Peyer's patch (tissue), 4 donors: Measurements from ENCODE around the gene NR6A1. TPM values are rescaled to one million over a fixed set of nuclear protein-coding genes. Genes with fewer than 3 reads are reported as not detected.

Experiments
- DNase-seq, 3 donors: peaks; one replicate each; pipeline ENCODE4 v3.0.0-alpha.2; 2017 to 2019
- H3K27ac ChIP-seq, 4 donors: fragments of 200-600 bp; sonication (generic); one replicate each; pipeline ENCODE4 v1.5.1; 2016 to 2019
- H3K27me3 ChIP-seq, 2 donors: fragments of 200-600 bp; sonication (generic); one replicate each; pipeline ENCODE4 v1.5.1; 2019
- H3K36me3 ChIP-seq, 3 donors: fragments of 200-600 bp; sonication (generic); one replicate each; pipeline ENCODE4 v1.5.1; 2016 to 2019
- H3K4me1 ChIP-seq, 4 donors: fragments of 200-600 bp; sonication (generic); one replicate each; pipeline ENCODE4 v1.5.1; 2016 to 2019
- H3K4me3 ChIP-seq, 4 donors: fragments of 200-600 bp; sonication (generic); 1 replicate in 3 of 4; 2 replicates in 1 of 4; pipeline ENCODE4 v1.5.1; 2016 to 2019; ENCODE audit warnings: mild to moderate bottlenecking in 1 of 4
- H3K9me3 ChIP-seq, 4 donors: fragments of 200-600 bp; sonication (generic); one replicate each; pipeline ENCODE4 v1.5.1; 2016 to 2019; ENCODE audit warnings: mild to moderate bottlenecking in 1 of 4
- CTCF ChIP-seq, 6 experiments: fragments of 450-650 bp in 4 of 6; fragments of 200-600 bp in 2 of 6; sonication (generic) in 1 of 6; IDR thresholded peaks; one replicate each; pipeline ENCODE4 v1.5.1; 2017 to 2019; ENCODE audit warnings: antibody characterized with exemption in 6 of 6, mild to moderate bottlenecking in 3 of 6, moderate library complexity in 1 of 6
- POLR2A ChIP-seq, 2 donors: fragments of 450-650 bp; IDR thresholded peaks; one replicate each; pipeline ENCODE4 v1.5.1; 2017; ENCODE audit warnings: antibody characterized with exemption in 2 of 2, mild to moderate bottlenecking in 2 of 2, moderate library complexity in 2 of 2
- total RNA-seq, 4 donors: library from RNA; depleted of rRNA; stranded (reverse); fragments of >200 nt; gene quantifications; one replicate each; pipeline ENCODE4 v1.1.0, GENCODE V29; 2016

The NR6A1 gene
- total RNA-seq, 4 donors from 2014 or later: 10.7 to 43.0 (median 28.1) TPM

DNA sequence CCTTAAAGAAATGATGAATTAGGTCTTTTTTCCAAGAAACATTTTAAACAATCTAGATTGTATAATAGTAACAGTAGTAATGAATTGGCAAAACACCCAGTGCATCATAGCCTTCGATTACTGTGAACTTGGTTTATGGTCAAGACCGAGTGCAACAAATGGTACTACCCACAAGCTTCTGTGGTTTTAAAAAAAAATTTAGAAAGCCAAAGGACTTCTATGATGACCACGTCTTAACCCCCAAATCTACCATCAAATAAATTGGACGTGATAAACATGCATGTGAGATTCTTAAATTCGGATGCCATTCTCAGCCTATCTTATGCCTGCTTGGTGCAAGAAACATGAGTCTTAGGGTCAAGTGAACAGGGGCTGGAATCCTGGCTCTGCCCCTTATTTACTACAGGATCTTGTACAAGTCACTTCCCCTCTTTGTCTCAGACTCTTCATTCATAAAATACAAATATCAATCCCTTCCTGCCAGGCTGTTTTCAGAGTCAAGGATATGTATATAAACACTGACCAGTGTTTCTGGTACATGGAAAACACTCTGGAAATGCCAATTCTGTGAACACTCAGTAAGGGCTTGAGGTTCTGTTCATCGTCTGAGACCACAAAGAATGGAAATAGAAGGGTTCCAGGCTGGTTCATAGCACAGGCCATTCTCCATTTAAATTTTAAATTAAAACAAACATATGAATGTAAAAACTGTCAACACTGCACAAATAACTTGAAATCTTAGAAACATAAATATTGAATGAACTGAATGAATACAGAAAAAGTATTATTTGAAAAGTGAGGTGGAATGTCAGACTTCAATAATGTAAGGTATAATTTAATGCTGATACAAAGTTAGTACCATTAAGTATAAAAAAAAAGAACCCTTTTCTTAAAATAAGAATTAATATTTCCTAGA, 107.8 kb downstream of the NR6A1 start:
- Histone ChIP-seq H3K36me3 (no peaks in the 10 kb centered on the region), H3K4me1 (peaks cover 0 to 7% (median 0%) of the 10 kb centered on the region in 4 donors), H3K27ac (no peak overlapping the region), H3K9me3 (no peaks in the 10 kb centered on the region), H3K4me3 (no peak overlapping the region), H3K27me3 (no peaks in the 10 kb centered on the region)
- DNase-seq: no peak
- TF ChIP-seq POLR2A (IDR thresholded peaks at IDR 0.05): no peak
- no peak for TF ChIP-seq CTCF (IDR thresholded peaks at IDR 0.05)

DNA sequence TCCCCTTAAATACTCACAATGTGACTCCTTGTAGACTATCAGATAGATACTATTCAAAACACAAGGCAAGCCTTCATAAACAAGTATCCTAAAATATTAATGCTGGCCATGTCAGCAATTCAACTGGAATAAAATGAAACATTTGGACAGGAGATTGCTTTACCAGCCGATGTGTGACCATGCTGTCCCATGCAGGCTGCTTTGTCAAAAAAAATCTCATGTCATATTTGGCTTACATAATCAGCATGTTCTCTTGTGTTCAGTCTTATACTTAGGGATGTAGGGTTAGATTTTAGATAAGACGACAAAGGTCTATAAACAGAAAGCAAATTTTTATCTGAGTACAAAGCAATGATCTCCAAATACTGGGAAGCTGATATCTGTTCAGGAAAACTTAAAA, 108.5 kb downstream of the NR6A1 start:
- TF ChIP-seq CTCF (IDR thresholded peaks at IDR 0.05) (no peak), POLR2A (IDR thresholded peaks at IDR 0.05) (no peak)
- Histone ChIP-seq H3K27me3 (no peaks in the 10 kb centered on the region), H3K27ac (no peak overlapping the region), H3K9me3 (no peaks in the 10 kb centered on the region), H3K4me3 (no peak overlapping the region), H3K36me3 (no peaks in the 10 kb centered on the region), H3K4me1 (peaks cover 0 to 7% (median 0%) of the 10 kb centered on the region in 4 donors)
- DNase-seq: no peak

GRCh38 chr9:124661271-124661670, 109.8 kb downstream of the NR6A1 start:
- no peak for TF ChIP-seq POLR2A (IDR thresholded peaks at IDR 0.05)
- no peaks in the 10 kb centered on the region for H3K27me3 ChIP-seq
- no peaks in the 10 kb centered on the region for H3K36me3 ChIP-seq
- H3K4me3 ChIP-seq: no peak overlapping the region
- no peak for DNase-seq
- H3K4me1 ChIP-seq: peaks cover 0 to 7% (median 0%) of the 10 kb centered on the region in 4 donors
- no peaks in the 10 kb centered on the region for H3K9me3 ChIP-seq
- H3K27ac ChIP-seq: no peak overlapping the region

DNA sequence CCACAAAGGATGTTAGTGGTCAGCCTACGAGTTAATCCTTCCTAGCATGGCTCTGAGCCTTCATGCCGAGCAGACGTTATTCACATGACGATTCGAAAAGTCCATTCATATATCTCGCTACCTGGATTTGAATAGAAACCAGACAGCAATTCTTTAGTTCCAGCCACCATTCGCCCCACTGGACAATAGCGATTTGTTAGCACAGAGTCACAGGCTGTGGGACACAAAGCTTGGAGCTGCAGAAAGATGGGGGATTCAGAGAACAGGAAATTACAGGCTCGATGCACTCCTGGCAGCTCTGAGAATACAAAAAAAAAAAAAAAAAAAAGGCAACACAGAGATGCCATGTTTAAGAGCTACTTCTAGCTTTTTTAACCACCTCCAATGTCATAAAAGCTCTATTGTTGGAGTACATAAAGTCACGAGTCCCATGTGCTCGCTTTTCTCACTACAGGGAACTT, 110.7 kb downstream of the NR6A1 start:
- DNase-seq: no peak
- Histone ChIP-seq H3K9me3 (no peaks in the 10 kb centered on the region), H3K27ac (peak overlapping the region in 3 of 4 donors; percentile 16 to 84 (median 58)), H3K4me3 (peak overlapping the region in 3 of 4 donors; percentile 9 to 60 (median 55)), H3K4me1 (peaks cover 0 to 7% (median 0%) of the 10 kb centered on the region in 4 donors), H3K36me3 (no peaks in the 10 kb centered on the region), H3K27me3 (no peaks in the 10 kb centered on the region)
- no peak for TF ChIP-seq POLR2A (IDR thresholded peaks at IDR 0.05)
- no peak for TF ChIP-seq CTCF (IDR thresholded peaks at IDR 0.05)

DNA sequence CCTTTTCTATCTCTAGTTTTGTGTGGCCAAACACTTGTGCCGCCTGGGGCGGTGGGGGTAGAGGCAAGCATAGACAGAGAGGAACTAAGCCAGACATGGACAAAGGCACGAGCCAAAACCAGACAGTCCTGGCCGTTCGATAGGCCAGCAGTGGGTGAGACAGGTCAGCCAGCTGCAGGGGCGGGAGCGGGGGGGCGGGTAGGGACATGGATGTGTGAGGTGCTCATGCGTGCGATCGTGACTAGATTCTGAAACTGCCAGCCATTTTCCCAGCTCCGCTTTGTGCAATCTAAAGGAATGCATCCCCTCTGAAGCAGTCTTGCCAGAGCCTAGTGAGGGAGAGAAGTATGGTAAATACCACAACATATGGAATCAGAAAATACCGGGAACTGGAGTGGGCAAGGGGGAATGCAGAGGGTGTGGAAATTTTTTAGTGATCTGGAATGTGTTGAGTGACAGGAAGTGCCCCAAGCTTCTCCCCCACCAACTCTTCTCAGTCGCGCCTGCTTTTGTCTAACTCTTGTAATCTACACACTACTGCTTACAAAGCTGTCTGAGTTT, 111.9 kb downstream of the NR6A1 start:
- Histone ChIP-seq H3K4me3 (peak overlapping the region; percentile 34 to 60 (median 46)), H3K27ac (peak overlapping the region; percentile 58 to 84 (median 72)), H3K9me3 (no peaks in the 10 kb centered on the region), H3K4me1 (peaks cover 0 to 7% (median 0%) of the 10 kb centered on the region in 4 donors), H3K36me3 (no peaks in the 10 kb centered on the region), H3K27me3 (no peaks in the 10 kb centered on the region)
- peak; percentile 59 to 74 (median 71) for DNase-seq
- no peak for TF ChIP-seq CTCF (IDR thresholded peaks at IDR 0.05)
- TF ChIP-seq POLR2A (IDR thresholded peaks at IDR 0.05): no peak
